Measurements from ENCODE around the gene AMFR. TPM values are rescaled to one million over a fixed set of nuclear protein-coding genes. Genes with fewer than 3 reads are reported as not detected.

The AMFR gene
- total RNA-seq, 1 experiment from 2014 or later = 31.7 TPM

- Mint-ChIP-seq H3K9me3 (no peaks in the 10 kb centered on the region), H3K4me1 (peaks cover 9% of the 10 kb centered on the region; the same call in 1 of the 2 replicates), H3K27ac (no peak overlapping the region), H3K4me3 (no peak overlapping the region), H3K27me3 (ENCODE audit: low read depth) (no peaks in the 10 kb centered on the region), H3K36me3 (peaks cover 13% of the 10 kb centered on the region; the same call in 1 of the 2 replicates)
- CTCF ChIA-PET = interaction anchor here (3.9 kb wide), 1 partner anchor 15 kb away, joined by 17 read pairs; no protein-coding TSS in a partner anchor
- POLR2A ChIA-PET = no interaction called here
- TF ChIP-seq CBFB (CRISPR knock-in tag; IDR thresholded peaks at IDR 0.05; ENCODE audit: low read depth) = no peak
- TF ChIP-seq HMGA2 (CRISPR knock-in tag; IDR thresholded peaks at IDR 0.05) = no peak
- no peak for TF ChIP-seq E2F5 (CRISPR knock-in tag; IDR thresholded peaks at IDR 0.05)
- TF ChIP-seq AR (CRISPR knock-in tag; IDR thresholded peaks at IDR 0.05) = no peak
- ATAC-seq = no peak
- no peak for DNase-seq (ENCODE audit: low spot score)
These were observed 54.3 kb downstream of the AMFR start for GRCh38 chr16:56370875-56371659.

- no peaks in the 10 kb centered on the region for H3K9me3 Mint-ChIP-seq
- DNase-seq (ENCODE audit: low spot score) (no peak), ATAC-seq (no peak)
- CTCF ChIA-PET = interaction anchor here (1.4 to 3.9 kb wide), 2 partner anchors 14 to 31 kb away, joined by 3 to 17 read pairs; no protein-coding TSS in a partner anchor
- TF ChIP-seq IRF1 (CRISPR knock-in tag; IDR thresholded peaks at IDR 0.05) = no peak
- TF ChIP-seq TP53 (CRISPR knock-in tag; IDR thresholded peaks at IDR 0.05) = no peak
- TF ChIP-seq ZNF425 (CRISPR knock-in tag; conservative IDR thresholded peaks at IDR 0.05) = no peak
- no peak for TF ChIP-seq GABPB1 (CRISPR knock-in tag; IDR thresholded peaks at IDR 0.05)
- TF ChIP-seq E2F5 (CRISPR knock-in tag; IDR thresholded peaks at IDR 0.05) = no peak
- no peak for TF ChIP-seq ZNF512 (CRISPR knock-in tag; IDR thresholded peaks at IDR 0.05; ENCODE audit: borderline replicate concordance)
- no peak for TF ChIP-seq SOX15 (CRISPR knock-in tag; IDR thresholded peaks at IDR 0.05)
- no peak for TF ChIP-seq TEAD1 (CRISPR knock-in tag; IDR thresholded peaks at IDR 0.05)
- no peak for TF ChIP-seq PREB (CRISPR knock-in tag; IDR thresholded peaks at IDR 0.05; ENCODE audit: borderline replicate concordance)
- TF ChIP-seq ESRRA (CRISPR knock-in tag; IDR thresholded peaks at IDR 0.05; ENCODE audit: borderline replicate concordance) = no peak
- TF ChIP-seq CREM (CRISPR knock-in tag; IDR thresholded peaks at IDR 0.05) = no peak
- TF ChIP-seq USF2 (CRISPR knock-in tag; IDR thresholded peaks at IDR 0.05) = no peak
- no peak for TF ChIP-seq ZNF416 (CRISPR knock-in tag; IDR thresholded peaks at IDR 0.05)
- TF ChIP-seq JUN (CRISPR knock-in tag; IDR thresholded peaks at IDR 0.05) = no peak
- POLR2A ChIA-PET = no interaction called here
- no peaks in the 10 kb centered on the region for H3K27me3 Mint-ChIP-seq (ENCODE audit: low read depth)
- H3K36me3 Mint-ChIP-seq = peaks cover 13% of the 10 kb centered on the region; the same call in 1 of the 2 replicates
- no peak overlapping the region for H3K4me3 Mint-ChIP-seq
- peaks cover 9% of the 10 kb centered on the region; the same call in 1 of the 2 replicates for H3K4me1 Mint-ChIP-seq
- no peak overlapping the region for H3K27ac Mint-ChIP-seq
These were observed 55.0 kb downstream of the AMFR start for GRCh38 chr16:56370185-56370874.

All from WTC11 (cell line).